Fibroblast of peridontal ligament (primary cell): ENCODE results near the gene PDXK.
A peak's percentile ranks its signal among the peaks of the same experiment; 100 is the strongest.

Experiments used
- DNase-seq: peaks from one replicate; pipeline ENCODE4 v3.0.0-alpha.2; 2010; ENCODE audit errors: extremely low read depth

The PDXK gene

GRCh38 chr21:43723648-43724047, 4.7 kb downstream of the PDXK start:
- DNase-seq = no peak

GRCh38 chr21:43726686-43727518, 8.0 kb downstream of the PDXK start:
- DNase-seq = no peak

GRCh38 chr21:43727519-43728153, 8.7 kb downstream of the PDXK start:
- no peak for DNase-seq

- DNase-seq = no peak
These were observed 9.2 kb downstream of the PDXK start for GRCh38 chr21:43728154-43728466.

GRCh38 chr21:43728467-43729390, 9.8 kb downstream of the PDXK start:
- peak; percentile 97 for DNase-seq

GRCh38 chr21:43731476-43731875, 12.5 kb downstream of the PDXK start:
- no peak for DNase-seq

- no peak for DNase-seq
These were observed 13.2 kb downstream of the PDXK start for GRCh38 chr21:43731891-43732711.

- no peak for DNase-seq
These were observed 14.1 kb downstream of the PDXK start for GRCh38 chr21:43733060-43733459.

GRCh38 chr21:43733529-43734071, 14.7 kb downstream of the PDXK start:
- peak; percentile 60 for DNase-seq

- DNase-seq = no peak
These were observed 15.4 kb downstream of the PDXK start for GRCh38 chr21:43734131-43734927.

- DNase-seq = peak; percentile 68
These were observed 15.9 kb downstream of the PDXK start for GRCh38 chr21:43734928-43735229.

GRCh38 chr21:43735236-43736091, 16.5 kb downstream of the PDXK start:
- DNase-seq = no peak

GRCh38 chr21:43736224-43736883, 17.4 kb downstream of the PDXK start:
- no peak for DNase-seq

GRCh38 chr21:43737158-43737950, 18.4 kb downstream of the PDXK start:
- DNase-seq = no peak

- no peak for DNase-seq
These were observed 20.9 kb downstream of the PDXK start for GRCh38 chr21:43739621-43740435.

- no peak for DNase-seq
These were observed 21.7 kb downstream of the PDXK start for GRCh38 chr21:43740497-43741156.
